K562 (cell line): ENCODE results near the gene ARHGEF3. TPM values are rescaled to one million over a fixed set of nuclear protein-coding genes. Genes with fewer than 3 reads are reported as not detected.

Source experiments
- ARHGAP35 ChIP-seq: fragments of 450-650 bp; IDR thresholded peaks from 2 replicates; pipeline ENCODE4 v1.6.1; 2018; ENCODE audit not compliant: partially characterized antibody
- ARID2 ChIP-seq: fragments of 450-650 bp; IDR thresholded peaks from 2 replicates; pipeline ENCODE4 v1.6.1; 2017; ENCODE audit warnings: antibody characterized with exemption, mild to moderate bottlenecking
- BCL6 ChIP-seq: fragments of 250-450 bp; sonication (Bioruptor Pico); IDR thresholded peaks from 2 replicates; pipeline ENCODE4 v1.4.0; 2020
- CBX2 ChIP-seq: fragments of 200-600 bp; sonication (generic); IDR thresholded peaks from one replicate; pipeline ENCODE4 v1.6.1; 2012; ENCODE audit warnings: mild to moderate bottlenecking, low read length, inconsistent platforms; ENCODE audit not compliant: insufficient read depth, poor library complexity, severe bottlenecking
- CHD1 ChIP-seq: fragments of 200-600 bp; sonication (generic); IDR thresholded peaks from one replicate; pipeline ENCODE4 v1.6.1; 2012; ENCODE audit warnings: mild to moderate bottlenecking, moderate library complexity, low read length, inconsistent platforms
- CREBBP ChIP-seq: IDR thresholded peaks from one replicate; pipeline ENCODE4 v1.6.1; 2012; ENCODE audit warnings: low read depth, mild to moderate bottlenecking, control low read depth, inconsistent platforms, low read length
- CREM ChIP-seq: IDR thresholded peaks from 2 replicates; pipeline ENCODE4 v1.6.1; 2014; ENCODE audit warnings: antibody characterized with exemption, low read depth
- ESRRB ChIP-seq: fragments of 250-450 bp; sonication (Bioruptor Pico); IDR thresholded peaks from 2 replicates; pipeline ENCODE4 v1.5.0; 2020; ENCODE audit warnings: mild to moderate bottlenecking, moderate library complexity, borderline replicate concordance
- FOXA1 ChIP-seq: fragments of 450-650 bp; IDR thresholded peaks from 2 replicates; pipeline ENCODE4 v1.6.1; 2016; ENCODE audit warnings: mild to moderate bottlenecking, borderline replicate concordance
- FOXK1 ChIP-seq: sonication (generic); formaldehyde crosslinking; IDR thresholded peaks from 2 replicates; pipeline ENCODE4 v1.8.0; 2022; ENCODE audit warnings: missing genetic modification reagents, mild to moderate bottlenecking, borderline replicate concordance
- HIVEP1 ChIP-seq: fragments of 250-450 bp; sonication (Bioruptor Pico); IDR thresholded peaks from 2 replicates; pipeline ENCODE4 v1.4.0; 2020; ENCODE audit warnings: mild to moderate bottlenecking
- IRF2 ChIP-seq: sonication (generic); formaldehyde crosslinking; IDR thresholded peaks from 2 replicates; pipeline ENCODE4 v1.8.1; 2022; ENCODE audit warnings: mild to moderate bottlenecking, missing genetic modification reagents
- MAFF ChIP-seq: IDR thresholded peaks from 2 replicates; pipeline ENCODE4 v1.6.1; 2012; ENCODE audit warnings: low read length, improper control_type of control experiment
- MCM3 ChIP-seq: fragments of 450-650 bp; IDR thresholded peaks from 2 replicates; pipeline ENCODE4 v1.6.1; 2016
- NUFIP1 ChIP-seq: fragments of 450-650 bp; IDR thresholded peaks from 2 replicates; pipeline ENCODE4 v1.6.1; 2018; ENCODE audit not compliant: partially characterized antibody
- PPARD ChIP-seq: fragments of 250-450 bp; sonication (Bioruptor Pico); IDR thresholded peaks from 2 replicates; pipeline ENCODE4 v1.8.0; 2022; ENCODE audit warnings: inconsistent platforms, mild to moderate bottlenecking, moderate library complexity
- RBM14 ChIP-seq: fragments of 200-400 bp; formaldehyde crosslinking; IDR thresholded peaks from 2 replicates; pipeline ENCODE4 v1.6.1; 2018; ENCODE audit warnings: low read depth, mild to moderate bottlenecking, low read length, moderate library complexity, borderline replicate concordance; ENCODE audit not compliant: insufficient read depth
- RHOXF2B ChIP-seq: fragments of 250-450 bp; sonication (Bioruptor Pico); conservative IDR thresholded peaks from 2 replicates; pipeline ENCODE4 v1.5.1; 2021
- RUNX1 ChIP-seq: sonication (generic); IDR thresholded peaks from 2 replicates; pipeline ENCODE4 v1.6.1; 2016; ENCODE audit warnings: antibody characterized with exemption, low read depth
- SMAD3 ChIP-seq: fragments of 450-650 bp; formaldehyde crosslinking; conservative IDR thresholded peaks from 2 replicates; pipeline ENCODE4 v1.4.0; 2020; ENCODE audit warnings: mild to moderate bottlenecking
- STAT5B ChIP-seq: fragments of 250-450 bp; sonication (Bioruptor Pico); IDR thresholded peaks from 2 replicates; pipeline ENCODE4 v1.8.0; 2021; ENCODE audit warnings: mild to moderate bottlenecking, inconsistent platforms
- TAF15 ChIP-seq: fragments of 200-400 bp; formaldehyde crosslinking; IDR thresholded peaks from 2 replicates; pipeline ENCODE4 v1.6.1; 2017; ENCODE audit warnings: mild to moderate bottlenecking, low read depth, low read length, moderate library complexity
- TBP ChIP-seq: optimal IDR thresholded peaks from 2 replicates; pipeline ENCODE3; 2011; ENCODE audit warnings: low read depth, low read length, improper control_type of control experiment
- TEAD1 ChIP-seq, 2 experiments: fragments of 450-650 bp in 1 of 2; sonication (generic) in 1 of 2; formaldehyde crosslinking; IDR thresholded peaks; 2 replicates each; pipeline versions ENCODE4 v1.4.0 to v1.8.0; 2020 to 2022; ENCODE audit warnings: mild to moderate bottlenecking in 2 of 2, missing genetic modification reagents in 1 of 2
- VEZF1 ChIP-seq: fragments of 200-800 bp; sonication (Bioruptor generic); IDR thresholded peaks from 2 replicates; pipeline ENCODE4 v1.6.1; 2017; ENCODE audit warnings: missing genetic modification characterization, missing compliant biosample characterization
- ZEB2 ChIP-seq: fragments of 450-650 bp; IDR thresholded peaks from 2 replicates; pipeline ENCODE4 v1.6.1; 2016
- ZNF253 ChIP-seq: fragments of 250-450 bp; sonication (Bioruptor Pico); conservative IDR thresholded peaks from 2 replicates; pipeline ENCODE4 v1.6.1; 2021; ENCODE audit warnings: mild to moderate bottlenecking
- ZNF263 ChIP-seq: sonication (generic); formaldehyde crosslinking; IDR thresholded peaks from 2 replicates; pipeline ENCODE4 v1.8.0; 2022; ENCODE audit warnings: mild to moderate bottlenecking, missing genetic modification reagents, borderline replicate concordance
- polyA plus RNA-seq, 8 experiments: library from polyadenylated mRNA; depleted of rRNA in 4 of 8; stranded (reverse) in 5 of 8; unstranded in 3 of 8; fragments of >200 nt; fragmentation: Nextera tagmentation in 2 of 8; fragmentation: Illumina TruSeq in 1 of 8; extraction: Ambion mirVana in 2 of 8; extraction: Trizol in 1 of 8; gene quantifications; 2 replicates each; pipeline versions ENCODE4 v1.2.1 to v1.2.3, GENCODE V29; 2011 to 2014; ENCODE audit warnings: inconsistent platforms in 1 of 8, missing spikeins in 1 of 8
- total RNA-seq, 7 experiments: library from RNA; depleted of rRNA in 6 of 7; stranded (reverse); fragments of >200 nt in 6 of 7; fragmentation: Illumina TruSeq in 2 of 7; extraction: Trizol in 2 of 7; gene quantifications; 2 replicates each; pipeline versions ENCODE4 v1.2.1 to v1.2.3, GENCODE V29; 2011 to 2021; ENCODE audit warnings: low replicate concordance in 1 of 7
- TF ChIP-seq, protein P1 (sequence below): IDR thresholded peaks from 2 replicates; pipeline ENCODE4 v1.6.1; 2011; ENCODE audit warnings: borderline replicate concordance, low read depth, mild to moderate bottlenecking, moderate library complexity, low read length; ENCODE audit not compliant: insufficient read depth, poor library complexity, severe bottlenecking

Gene ARHGEF3
- total and polyA plus RNA-seq, 9 of the 15 experiments (the other 6 are each of a cell fraction or from before 2014, with no cell fraction given), result 0.77 to 2.7 (median 1.4) TPM

GRCh38 chr3:56683122-56683817 is 118.5 kb downstream of the ARHGEF3 start, which contains the start of gene TASOR (continued):
- TF ChIP-seq FOXA1, result no peak
- TF ChIP-seq ZNF263 (CRISPR knock-in tag), result no peak; the same call in 1 of the 2 replicates
- TF ChIP-seq HIVEP1 (CRISPR knock-in tag), result no peak
- TF ChIP-seq IRF2, result 0 out of 2 replicates have a peak, but pooled peaks have one; percentile 42
- TF ChIP-seq ZEB2, result no peak
- no peak for TF ChIP-seq SMAD3 (CRISPR knock-in tag)
- no peak for TF ChIP-seq RUNX1
- no peak for TF ChIP-seq ARID2
- TF ChIP-seq VEZF1 (CRISPR knock-in tag), result peak; percentile 67
- TF ChIP-seq PPARD (CRISPR knock-in tag), result no peak
- no peak for TF ChIP-seq TAF15
- no peak for TF ChIP-seq NUFIP1
- TF ChIP-seq MCM3, result no peak
- no peak for TF ChIP-seq MAFF
- TF ChIP-seq BCL6 (CRISPR knock-in tag), result no peak
- TF ChIP-seq STAT5B, result no peak
- TF ChIP-seq ZNF253 (CRISPR knock-in tag), result no peak
- no peak for TF ChIP-seq ARHGAP35
- TF ChIP-seq RHOXF2B (CRISPR knock-in tag), result no peak
- peak in 1 of 2 experiments; percentile 92; a peak in 2 of 4 replicates for TF ChIP-seq TEAD1 (CRISPR knock-in tag; IDR thresholded peaks at IDR 0.05)
- TF ChIP-seq TBP, result peak; percentile 39
- TF ChIP-seq CREM, result no peak; the same call in 1 of the 2 replicates
- no peak for TF ChIP-seq CHD1
- no peak for TF ChIP-seq CBX2
- TF ChIP-seq RBM14, result no peak
- TF ChIP-seq, protein P1, sequence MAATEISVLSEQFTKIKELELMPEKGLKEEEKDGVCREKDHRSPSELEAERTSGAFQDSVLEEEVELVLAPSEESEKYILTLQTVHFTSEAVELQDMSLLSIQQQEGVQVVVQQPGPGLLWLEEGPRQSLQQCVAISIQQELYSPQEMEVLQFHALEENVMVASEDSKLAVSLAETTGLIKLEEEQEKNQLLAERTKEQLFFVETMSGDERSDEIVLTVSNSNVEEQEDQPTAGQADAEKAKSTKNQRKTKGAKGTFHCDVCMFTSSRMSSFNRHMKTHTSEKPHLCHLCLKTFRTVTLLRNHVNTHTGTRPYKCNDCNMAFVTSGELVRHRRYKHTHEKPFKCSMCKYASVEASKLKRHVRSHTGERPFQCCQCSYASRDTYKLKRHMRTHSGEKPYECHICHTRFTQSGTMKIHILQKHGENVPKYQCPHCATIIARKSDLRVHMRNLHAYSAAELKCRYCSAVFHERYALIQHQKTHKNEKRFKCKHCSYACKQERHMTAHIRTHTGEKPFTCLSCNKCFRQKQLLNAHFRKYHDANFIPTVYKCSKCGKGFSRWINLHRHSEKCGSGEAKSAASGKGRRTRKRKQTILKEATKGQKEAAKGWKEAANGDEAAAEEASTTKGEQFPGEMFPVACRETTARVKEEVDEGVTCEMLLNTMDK, result no peak
- TF ChIP-seq CREBBP, result no peak
- no peak for TF ChIP-seq ESRRB (CRISPR knock-in tag)
- no peak for TF ChIP-seq FOXK1 (CRISPR knock-in tag)
